AG04450 (cell line): ENCODE results near the gene LMF1. TPM values are rescaled to one million over a fixed set of nuclear protein-coding genes. Genes with fewer than 3 reads are reported as not detected.

Experiments
- CTCF ChIA-PET: fragments of 300-600, 350-600 bp; formaldehyde crosslinking; extraction: SDS; loops from one replicate; lab custom pipeline; 2022; ENCODE audit warnings: antibody characterized with exemption, inconsistent platforms; lab: Charles Lee
- POLR2A ChIA-PET: fragments of 350-600 bp; formaldehyde crosslinking; extraction: SDS; loops from one replicate; lab custom pipeline; 2021; ENCODE audit warnings: antibody characterized with exemption, inconsistent platforms; lab: Yijun Ruan, JAX
- DNase-seq: peaks from one replicate; pipeline ENCODE4 v3.0.0-alpha.2; 2011; ENCODE audit warnings: low read depth, low spot score
- H3K27ac ChIP-seq: one replicate; pipeline ENCODE4 v1.5.1; 2012; ENCODE audit warnings: low read depth, low read length, control low read depth
- H3K27me3 ChIP-seq: one replicate; pipeline ENCODE4 v1.6.0; 2012; ENCODE audit warnings: low read length; ENCODE audit not compliant: control insufficient read depth, insufficient read depth
- H3K4me3 ChIP-seq: 2 replicates; pipeline ENCODE4 v1.5.1; 2011; ENCODE audit warnings: mild to moderate bottlenecking, low read depth, low read length, control low read depth
- H3K9me3 ChIP-seq: 2 replicates; pipeline ENCODE4 v1.5.1; 2012; ENCODE audit warnings: low read length; ENCODE audit not compliant: control insufficient read depth, insufficient read depth
- polyA plus RNA-seq: library from polyadenylated mRNA; depleted of rRNA; stranded (reverse); fragments of >200 nt; gene quantifications from 2 replicates; pipeline ENCODE4 v1.2.3, GENCODE V29; 2011
- TF ChIP-seq, protein P1 (sequence below): IDR thresholded peaks from 2 replicates; pipeline ENCODE4 v1.5.1; 2011; ENCODE audit warnings: low read depth, low read length, control low read depth, inconsistent platforms

The LMF1 gene
- polyA plus RNA-seq, 1 experiment, result 11.8 TPM

- no peaks in the 10 kb centered on the region for H3K27me3 ChIP-seq
- no peak for DNase-seq
- TF ChIP-seq, protein P1, sequence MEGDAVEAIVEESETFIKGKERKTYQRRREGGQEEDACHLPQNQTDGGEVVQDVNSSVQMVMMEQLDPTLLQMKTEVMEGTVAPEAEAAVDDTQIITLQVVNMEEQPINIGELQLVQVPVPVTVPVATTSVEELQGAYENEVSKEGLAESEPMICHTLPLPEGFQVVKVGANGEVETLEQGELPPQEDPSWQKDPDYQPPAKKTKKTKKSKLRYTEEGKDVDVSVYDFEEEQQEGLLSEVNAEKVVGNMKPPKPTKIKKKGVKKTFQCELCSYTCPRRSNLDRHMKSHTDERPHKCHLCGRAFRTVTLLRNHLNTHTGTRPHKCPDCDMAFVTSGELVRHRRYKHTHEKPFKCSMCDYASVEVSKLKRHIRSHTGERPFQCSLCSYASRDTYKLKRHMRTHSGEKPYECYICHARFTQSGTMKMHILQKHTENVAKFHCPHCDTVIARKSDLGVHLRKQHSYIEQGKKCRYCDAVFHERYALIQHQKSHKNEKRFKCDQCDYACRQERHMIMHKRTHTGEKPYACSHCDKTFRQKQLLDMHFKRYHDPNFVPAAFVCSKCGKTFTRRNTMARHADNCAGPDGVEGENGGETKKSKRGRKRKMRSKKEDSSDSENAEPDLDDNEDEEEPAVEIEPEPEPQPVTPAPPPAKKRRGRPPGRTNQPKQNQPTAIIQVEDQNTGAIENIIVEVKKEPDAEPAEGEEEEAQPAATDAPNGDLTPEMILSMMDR, result no peak
- H3K9me3 ChIP-seq, result peaks cover 67% of the 10 kb centered on the region
- no peak overlapping the region for H3K4me3 ChIP-seq
- no peak overlapping the region for H3K27ac ChIP-seq
- POLR2A ChIA-PET, result no interaction called here
- CTCF ChIA-PET, result no interaction called here
Observed at GRCh38 chr16:873889-874288, 96.9 kb downstream of the LMF1 start.

GRCh38 chr16:873243-873661 is 97.5 kb downstream of the LMF1 start:
- Histone ChIP-seq H3K27ac (no peak overlapping the region), H3K27me3 (no peaks in the 10 kb centered on the region), H3K4me3 (no peak overlapping the region), H3K9me3 (peaks cover 69% of the 10 kb centered on the region)
- TF ChIP-seq, protein P1, result no peak
- DNase-seq, result no peak
- ChIA-PET POLR2A (no interaction called here), CTCF (no interaction called here)

DNA sequence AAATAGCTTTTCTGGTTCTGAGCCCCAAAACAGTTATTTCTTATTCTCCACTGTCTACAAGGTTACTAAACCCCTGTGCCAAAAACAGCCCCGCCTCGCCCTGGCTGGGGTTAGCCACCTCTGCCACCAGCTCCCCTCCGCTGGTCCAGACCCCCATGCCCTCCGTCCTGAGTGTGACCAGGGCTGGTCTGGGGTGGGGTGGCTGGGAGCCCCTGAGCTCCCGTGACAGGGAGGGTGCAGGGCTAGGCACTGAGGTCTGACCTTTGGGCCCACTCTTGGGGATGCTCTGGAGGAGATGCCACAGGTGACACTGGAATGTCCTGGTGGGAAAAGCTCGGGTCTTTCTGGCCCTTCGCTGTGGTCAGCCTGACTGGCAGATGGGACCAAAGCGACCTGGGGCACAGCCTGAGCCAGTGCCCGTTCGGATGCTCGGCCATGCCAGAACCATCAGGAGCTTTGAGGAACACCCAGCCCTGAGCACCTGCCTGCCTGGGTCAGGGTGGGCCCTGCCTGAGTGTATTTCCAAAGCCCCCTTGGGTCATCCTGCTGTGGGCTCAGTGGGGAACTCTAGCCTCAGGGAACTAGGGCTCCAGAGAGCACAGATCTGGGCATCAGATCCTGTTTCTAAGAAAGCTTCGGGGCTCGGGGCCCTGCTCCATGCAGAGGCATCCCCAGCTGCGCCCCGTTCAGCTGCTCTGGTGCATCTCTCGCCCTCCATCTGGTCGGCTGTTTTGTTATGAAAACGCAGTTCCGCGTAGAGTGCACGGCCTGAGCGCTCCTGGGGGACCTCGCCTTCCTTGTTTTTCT is 98.1 kb downstream of the LMF1 start:
- CTCF ChIA-PET, result no interaction called here
- Histone ChIP-seq H3K27ac (no peak overlapping the region), H3K9me3 (peaks cover 69% of the 10 kb centered on the region), H3K4me3 (no peak overlapping the region), H3K27me3 (no peaks in the 10 kb centered on the region)
- DNase-seq, result no peak
- POLR2A ChIA-PET, result interaction anchor here (0.6 kb wide), 2 partner anchors 99 to 163 kb away, joined by 4 to 5 read pairs; no protein-coding TSS in a partner anchor
- TF ChIP-seq, protein P1, result no peak

DNA sequence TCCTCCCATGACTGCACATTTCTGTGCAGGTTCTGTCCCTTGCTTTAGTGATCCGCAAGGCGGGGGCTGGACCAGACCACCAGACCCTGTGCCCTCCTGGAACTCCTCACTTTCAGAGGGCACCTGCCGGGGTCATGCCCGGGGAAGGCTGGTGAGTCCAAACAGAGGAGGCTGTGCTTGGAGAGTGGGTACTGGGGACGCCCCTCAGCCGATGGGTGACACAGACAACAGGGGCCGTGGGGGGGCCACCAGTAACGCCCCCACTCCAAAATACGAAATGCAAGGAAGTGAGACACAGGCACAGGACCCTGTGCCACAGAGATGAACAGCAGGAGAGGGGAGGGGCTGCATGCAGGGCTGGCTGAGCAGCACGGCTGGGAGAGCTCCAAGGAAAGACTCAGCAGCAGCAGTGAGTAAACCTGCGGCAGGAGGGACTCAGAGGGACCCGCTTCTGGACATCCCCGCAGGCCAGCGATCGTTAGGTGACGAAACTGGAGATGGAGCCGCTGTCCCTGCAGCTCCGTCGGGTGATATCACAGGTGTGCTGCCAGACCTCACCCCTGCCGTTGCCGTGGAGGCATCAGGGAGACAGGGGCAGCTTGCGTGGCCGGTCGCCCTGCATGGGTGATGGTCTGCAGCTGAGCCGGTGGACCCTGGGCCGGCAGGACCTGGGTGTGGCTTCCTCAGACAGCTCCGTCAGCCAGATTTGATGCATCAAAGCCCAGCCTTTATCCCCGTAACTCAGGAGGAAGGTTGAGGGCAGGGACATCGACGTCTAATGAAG is 99.0 kb downstream of the LMF1 start:
- TF ChIP-seq, protein P1, result no peak
- POLR2A ChIA-PET, result interaction anchor here (0.6 kb wide), 2 partner anchors 98 to 162 kb away, joined by 4 to 5 read pairs; no protein-coding TSS in a partner anchor
- H3K27me3 ChIP-seq, result no peaks in the 10 kb centered on the region
- no peak overlapping the region for H3K27ac ChIP-seq
- H3K9me3 ChIP-seq, result peaks cover 71% of the 10 kb centered on the region
- CTCF ChIA-PET, result no interaction called here
- DNase-seq, result no peak
- no peak overlapping the region for H3K4me3 ChIP-seq
